K562 (cell line): Measurements from ENCODE around the gene WLS. TPM values are rescaled to one million over a fixed set of nuclear protein-coding genes. Genes with fewer than 3 reads are reported as not detected.

Source experiments
- ATAC-seq: fragments of 200-7000 bp; cut with Tn5 transposase; 3 replicates; pipeline ENCODE4 v1.9.1; 2020; ENCODE audit warnings: moderate library complexity
- BruUV-seq: library from RNA; stranded (reverse); fragments of 400-500 nt; replicated peaks from 2 replicates; lab custom pipeline; 2021; lab: Mats Ljungman, UMichigan
- CTCF ChIA-PET: fragments of 300-600 bp; formaldehyde crosslinking; extraction: SDS; loops from one replicate; lab custom pipeline; 2021; ENCODE audit warnings: low intra/inter-chr PET ratio; lab: Yijun Ruan, JAX
- POLR2A ChIA-PET: fragments of 300-600, 350-650 bp; sonication (Branson Sonifier 250); formaldehyde crosslinking; extraction: SDS; loops from one replicate; lab custom pipeline; 2021; ENCODE audit warnings: antibody characterized with exemption, inconsistent platforms; lab: Yijun Ruan, JAX
- DNase-seq, 4 experiments: peaks; one replicate each; pipeline versions ENCODE4 v3.0.0 to v3.0.0-alpha.2; 2011 to 2018; ENCODE audit warnings: low spot score in 3 of 4, mixed read lengths in 3 of 4; ENCODE audit errors: extremely low read depth in 1 of 4
- FAIRE-seq: peaks from 2 replicates; lab custom pipeline; 2011; peaks lifted over from hg19 to GRCh38; lab: Jason Lieb, UNC
- H2AFZ ChIP-seq: 2 replicates; pipeline ENCODE4 v1.6.0; 2011; ENCODE audit warnings: low read depth, low read length, control low read depth, inconsistent platforms
- H3K27ac ChIP-seq: fragments of 200-600 bp; 3 replicates; pipeline ENCODE4 v1.8.0; 2011; ENCODE audit warnings: low read depth, mild to moderate bottlenecking, control low read depth, inconsistent platforms, low read length, moderate library complexity, mixed read lengths; ENCODE audit errors: extremely low read depth
- H3K27me3 ChIP-seq, 2 experiments: fragments of 300-600 bp in 1 of 2; 2 replicates in 1 of 2; 3 replicates in 1 of 2; pipeline versions ENCODE4 v1.6.0 to v1.8.0; 2011; ENCODE audit warnings: inconsistent platforms in 2 of 2, low read length in 2 of 2, mild to moderate bottlenecking in 1 of 2, mixed read lengths in 1 of 2, moderate library complexity in 1 of 2; ENCODE audit not compliant: control insufficient read depth in 2 of 2, insufficient read depth in 2 of 2
- H3K36me3 ChIP-seq: fragments of 300-600 bp; 3 replicates; pipeline ENCODE4 v1.8.0; 2011; ENCODE audit warnings: mild to moderate bottlenecking, low read length, inconsistent platforms; ENCODE audit not compliant: control insufficient read depth, insufficient read depth
- H3K4me1 ChIP-seq, 2 experiments: fragments of 200-600 bp in 1 of 2; replicated peaks in 1 of 2; 2 replicates in 1 of 2; 3 replicates in 1 of 2; pipeline versions ENCODE4 v1.5.1 to v1.8.0; 2011; ENCODE audit warnings: inconsistent platforms in 2 of 2, low read length in 2 of 2, mild to moderate bottlenecking in 1 of 2, mixed read lengths in 1 of 2, moderate library complexity in 1 of 2; ENCODE audit not compliant: control insufficient read depth in 2 of 2, insufficient read depth in 2 of 2
- H3K4me2 ChIP-seq: 2 replicates; pipeline ENCODE4 v1.6.1; 2011; ENCODE audit warnings: low read length, control low read depth, inconsistent platforms, mixed read lengths; ENCODE audit not compliant: insufficient read depth
- H3K4me3 ChIP-seq: fragments of 200-600 bp; sonication (generic), shearing (Covaris generic); 2 replicates; pipeline ENCODE4 v1.5.1; 2016; ENCODE audit warnings: control low read depth, inconsistent platforms
- H3K79me2 ChIP-seq: fragments of 200-600 bp; 3 replicates; pipeline ENCODE4 v1.8.0; 2011; ENCODE audit warnings: low read length, inconsistent platforms; ENCODE audit not compliant: control insufficient read depth, insufficient read depth
- H3K9ac ChIP-seq, 2 experiments: 2 replicates each; pipeline versions ENCODE4 v1.6.0 to v1.6.1; 2011; ENCODE audit warnings: low read depth in 2 of 2, low read length in 2 of 2, control low read depth in 1 of 2, inconsistent platforms in 1 of 2, mild to moderate bottlenecking in 1 of 2, mixed read lengths in 1 of 2; ENCODE audit not compliant: insufficient read depth in 1 of 2
- H3K9me1 ChIP-seq: one replicate; pipeline ENCODE4 v1.6.0; 2011; ENCODE audit warnings: inconsistent platforms, mild to moderate bottlenecking, low read length, moderate library complexity; ENCODE audit not compliant: control insufficient read depth, insufficient read depth
- H3K9me3 ChIP-seq: replicated peaks from 2 replicates; pipeline ENCODE4 v1.5.1; 2011; ENCODE audit warnings: low read depth, low read length, inconsistent platforms; ENCODE audit not compliant: control insufficient read depth, insufficient read depth
- H4K20me1 ChIP-seq: replicated peaks from 2 replicates; pipeline ENCODE4 v1.6.1; 2011; ENCODE audit warnings: low read length, inconsistent platforms, mixed read lengths; ENCODE audit not compliant: control insufficient read depth, insufficient read depth
- CCNT2 ChIP-seq: IDR thresholded peaks from 2 replicates; pipeline ENCODE4 v1.6.1; 2011; ENCODE audit warnings: borderline replicate concordance, low read depth, mild to moderate bottlenecking, moderate library complexity, mixed read lengths, low read length; ENCODE audit not compliant: insufficient read length; ENCODE audit errors: extremely low read depth
- CREBBP ChIP-seq: IDR thresholded peaks from one replicate; pipeline ENCODE4 v1.6.1; 2012; ENCODE audit warnings: low read depth, mild to moderate bottlenecking, control low read depth, inconsistent platforms, low read length
- EGR1 ChIP-seq: fragments of 450-650 bp; conservative IDR thresholded peaks from 2 replicates; pipeline ENCODE4 v1.6.1; 2017; ENCODE audit warnings: mild to moderate bottlenecking
- GTF2F1 ChIP-seq: IDR thresholded peaks from 2 replicates; pipeline ENCODE4 v1.6.1; 2011; ENCODE audit warnings: low read depth, low read length, improper control_type of control experiment
- RBFOX2 ChIP-seq: fragments of 200-400 bp; formaldehyde crosslinking; IDR thresholded peaks from 2 replicates; pipeline ENCODE4 v1.6.1; 2017; ENCODE audit warnings: low read depth, mild to moderate bottlenecking, low read length, moderate library complexity
- SLC30A9 ChIP-seq: fragments of 250-450 bp; sonication (Bioruptor Pico); IDR thresholded peaks from 2 replicates; pipeline ENCODE4 v1.8.0; 2022; ENCODE audit warnings: mild to moderate bottlenecking, moderate library complexity
- TOE1 ChIP-seq, 2 experiments: fragments of 450-650 bp in 1 of 2; sonication (generic) in 1 of 2; formaldehyde crosslinking in 1 of 2; IDR thresholded peaks; 2 replicates each; pipeline versions ENCODE4 v1.7.1 to v1.8.0; 2016 to 2022; ENCODE audit warnings: borderline replicate concordance in 2 of 2, mild to moderate bottlenecking in 2 of 2, antibody characterized with exemption in 1 of 2, inconsistent platforms in 1 of 2, low read depth in 1 of 2, missing genetic modification reagents in 1 of 2, moderate library complexity in 1 of 2
- ZNF24 ChIP-seq: fragments of 450-650 bp; IDR thresholded peaks from 2 replicates; pipeline ENCODE4 v1.6.1; 2016
- ZNF3 ChIP-seq: fragments of 250-450 bp; sonication (Bioruptor Pico); IDR thresholded peaks from 2 replicates; pipeline ENCODE4 v1.5.0; 2021; ENCODE audit warnings: mild to moderate bottlenecking, moderate library complexity
- ZNF436 ChIP-seq: fragments of 250-450, 450-650 bp; sonication (Bioruptor Pico); formaldehyde crosslinking; IDR thresholded peaks from 2 replicates; pipeline ENCODE4 v1.7.0; 2020; ENCODE audit warnings: mild to moderate bottlenecking
- WGBS: fragments of 100-300 bp; shearing (Covaris generic); methylation state at CpG from one replicate; pipeline ENCODE4 v1.1.6; 2016; ENCODE audit warnings: low coverage, mixed read lengths; ENCODE audit not compliant: insufficient coverage; ENCODE audit errors: missing lambda C conversion rate; 5-methylcytosine and 5-hydroxymethylcytosine counted together
- in situ Hi-C: fragments of 300-500 bp; cut with MboI; formaldehyde crosslinking; loops from 4 replicates; pipeline ENCODE4 v1.15.0; 2018; ENCODE audit warnings: inconsistent platforms, mixed read lengths
- intact Hi-C: fragments of 100-400 bp; cut with micrococcal nuclease; formaldehyde crosslinking; loops from 2 replicates; pipeline ENCODE4 v1.14.2; 2022
- polyA plus RNA-seq, 8 experiments: library from polyadenylated mRNA; depleted of rRNA in 4 of 8; stranded (reverse) in 5 of 8; unstranded in 3 of 8; fragments of >200 nt; fragmentation: Nextera tagmentation in 2 of 8; fragmentation: Illumina TruSeq in 1 of 8; extraction: Ambion mirVana in 2 of 8; extraction: Trizol in 1 of 8; gene quantifications; 2 replicates each; pipeline versions ENCODE4 v1.2.1 to v1.2.3, GENCODE V29; 2011 to 2014; ENCODE audit warnings: inconsistent platforms in 1 of 8, missing spikeins in 1 of 8
- total RNA-seq, 7 experiments: library from RNA; depleted of rRNA in 6 of 7; stranded (reverse); fragments of >200 nt in 6 of 7; fragmentation: Illumina TruSeq in 2 of 7; extraction: Trizol in 2 of 7; gene quantifications; 2 replicates each; pipeline versions ENCODE4 v1.2.1 to v1.2.3, GENCODE V29; 2011 to 2021; ENCODE audit warnings: low replicate concordance in 1 of 7
- TF ChIP-seq, protein P1 (sequence below): fragments of 250-450 bp; sonication (Bioruptor Pico); IDR thresholded peaks from 2 replicates; pipeline ENCODE4 v1.5.1; 2021; ENCODE audit warnings: mild to moderate bottlenecking
- TF ChIP-seq, protein P2 (sequence below): fragments of 450-650 bp; formaldehyde crosslinking; IDR thresholded peaks from 2 replicates; pipeline ENCODE4 v1.4.0; 2020; ENCODE audit warnings: mild to moderate bottlenecking, moderate library complexity
- TF ChIP-seq, protein P3 (sequence below), 2 experiments: fragments of 450-650 bp; IDR thresholded peaks; 2 replicates each; pipeline ENCODE4 v1.6.1; 2018; ENCODE audit warnings: mild to moderate bottlenecking in 2 of 2, low read depth in 1 of 2; ENCODE audit not compliant: partially characterized antibody in 2 of 2
- TF ChIP-seq, protein P4 (sequence below): fragments of 250-450 bp; sonication (Bioruptor Pico); IDR thresholded peaks from 2 replicates; pipeline ENCODE4 v1.8.0; 2021; ENCODE audit warnings: moderate library complexity, mild to moderate bottlenecking, inconsistent platforms

Gene WLS
- total and polyA plus RNA-seq, 9 of the 15 experiments (the other 6 are each of a cell fraction or from before 2014, with no cell fraction given) = 0.47 TPM; not detected in 8

DNA sequence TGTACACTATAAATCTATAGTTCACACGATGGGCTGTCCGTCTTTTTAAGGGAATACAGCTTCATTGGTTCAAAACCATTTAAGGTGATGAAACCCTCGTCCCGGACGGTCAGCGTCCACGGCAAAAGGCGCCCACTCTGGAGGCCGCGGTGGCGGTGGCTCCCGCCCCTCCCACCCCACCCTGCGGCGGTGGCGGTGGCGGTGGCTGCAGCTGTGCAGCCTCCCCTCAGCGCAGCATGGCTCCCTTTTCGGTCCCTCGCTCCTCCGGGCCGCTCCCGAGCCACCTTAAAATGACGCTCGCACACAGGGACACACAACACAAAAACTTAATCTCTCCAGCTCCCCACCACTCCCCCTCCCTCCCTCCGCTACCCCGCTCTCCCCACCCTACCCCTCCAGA is 69.1 kb downstream of the WLS start:
- Histone ChIP-seq H2AFZ (no peak overlapping the region), H3K4me2 (no peak overlapping the region), H3K4me3 (no peak overlapping the region), H3K36me3 (no peaks in the 10 kb centered on the region), H3K9me1 (no peaks in the 10 kb centered on the region), H3K27me3 (peaks cover 4 to 13% of the 10 kb centered on the region in 2 experiments; a peak in 2 of 5 replicates), H4K20me1 (no peaks in the 10 kb centered on the region; the same call in 1 of the 2 replicates), H3K79me2 (no peaks in the 10 kb centered on the region), H3K27ac (no peak overlapping the region), H3K9ac (no peak overlapping the region), H3K4me1 (peaks cover 0 to 3% of the 10 kb centered on the region in 2 experiments; a peak in 1 of 5 replicates), H3K9me3 (no peaks in the 10 kb centered on the region)
- no peak for FAIRE-seq
- no peak for DNase-seq
- intact Hi-C loops = loop anchor here (1.0 to 2.0 kb wide), 2 partner anchors 158 to 180 kb away; no protein-coding TSS in a partner anchor
- CTCF ChIA-PET = interaction anchor here (1.5 kb wide), 1 partner anchor 180 kb away, joined by 3 read pairs; no protein-coding TSS in a partner anchor
- no TSS peak for BruUV-seq
- in situ Hi-C loops = no loop called here
- peak; percentile 28; the same call in 1 of the 3 replicates for ATAC-seq
- 22% methylated on average over 16 of the region's 26 CpGs for WGBS
- POLR2A ChIA-PET = no interaction called here
- TF ChIP-seq SLC30A9 (CRISPR knock-in tag) (no peak), ZNF24 (no peak), RBFOX2 (no peak), CCNT2 (no peak), GTF2F1 (no peak), ZNF3 (CRISPR knock-in tag) (no peak), EGR1 (no peak), ZNF436 (CRISPR knock-in tag) (no peak), CREBBP (no peak), TOE1 (IDR thresholded peaks at IDR 0.05; ENCODE audit: borderline replicate concordance) (no peak), TOE1 (CRISPR knock-in tag; IDR thresholded peaks at IDR 0.05; ENCODE audit: borderline replicate concordance, low read depth) (no peak)
- TF ChIP-seq, protein P1, sequence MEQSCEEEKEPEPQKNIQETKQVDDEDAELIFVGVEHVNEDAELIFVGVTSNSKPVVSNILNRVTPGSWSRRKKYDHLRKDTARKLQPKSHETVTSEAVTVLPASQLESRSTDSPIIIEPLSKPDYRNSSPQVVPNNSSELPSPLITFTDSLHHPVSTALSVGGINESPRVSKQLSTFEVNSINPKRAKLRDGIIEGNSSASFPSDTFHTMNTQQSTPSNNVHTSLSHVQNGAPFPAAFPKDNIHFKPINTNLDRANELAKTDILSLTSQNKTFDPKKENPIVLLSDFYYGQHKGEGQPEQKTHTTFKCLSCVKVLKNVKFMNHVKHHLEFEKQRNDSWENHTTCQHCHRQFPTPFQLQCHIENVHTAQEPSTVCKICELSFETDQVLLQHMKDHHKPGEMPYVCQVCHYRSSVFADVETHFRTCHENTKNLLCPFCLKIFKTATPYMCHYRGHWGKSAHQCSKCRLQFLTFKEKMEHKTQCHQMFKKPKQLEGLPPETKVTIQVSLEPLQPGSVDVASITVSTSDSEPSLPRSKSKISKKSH = no peak
- TF ChIP-seq, protein P2, sequence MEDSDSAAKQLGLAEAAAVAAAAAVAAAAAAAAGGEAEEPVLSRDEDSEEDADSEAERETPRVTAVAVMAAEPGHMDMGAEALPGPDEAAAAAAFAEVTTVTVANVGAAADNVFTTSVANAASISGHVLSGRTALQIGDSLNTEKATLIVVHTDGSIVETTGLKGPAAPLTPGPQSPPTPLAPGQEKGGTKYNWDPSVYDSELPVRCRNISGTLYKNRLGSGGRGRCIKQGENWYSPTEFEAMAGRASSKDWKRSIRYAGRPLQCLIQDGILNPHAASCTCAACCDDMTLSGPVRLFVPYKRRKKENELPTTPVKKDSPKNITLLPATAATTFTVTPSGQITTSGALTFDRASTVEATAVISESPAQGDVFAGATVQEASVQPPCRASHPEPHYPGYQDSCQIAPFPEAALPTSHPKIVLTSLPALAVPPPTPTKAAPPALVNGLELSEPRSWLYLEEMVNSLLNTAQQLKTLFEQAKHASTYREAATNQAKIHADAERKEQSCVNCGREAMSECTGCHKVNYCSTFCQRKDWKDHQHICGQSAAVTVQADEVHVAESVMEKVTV (CRISPR knock-in tag) = no peak
- TF ChIP-seq, protein P3, sequence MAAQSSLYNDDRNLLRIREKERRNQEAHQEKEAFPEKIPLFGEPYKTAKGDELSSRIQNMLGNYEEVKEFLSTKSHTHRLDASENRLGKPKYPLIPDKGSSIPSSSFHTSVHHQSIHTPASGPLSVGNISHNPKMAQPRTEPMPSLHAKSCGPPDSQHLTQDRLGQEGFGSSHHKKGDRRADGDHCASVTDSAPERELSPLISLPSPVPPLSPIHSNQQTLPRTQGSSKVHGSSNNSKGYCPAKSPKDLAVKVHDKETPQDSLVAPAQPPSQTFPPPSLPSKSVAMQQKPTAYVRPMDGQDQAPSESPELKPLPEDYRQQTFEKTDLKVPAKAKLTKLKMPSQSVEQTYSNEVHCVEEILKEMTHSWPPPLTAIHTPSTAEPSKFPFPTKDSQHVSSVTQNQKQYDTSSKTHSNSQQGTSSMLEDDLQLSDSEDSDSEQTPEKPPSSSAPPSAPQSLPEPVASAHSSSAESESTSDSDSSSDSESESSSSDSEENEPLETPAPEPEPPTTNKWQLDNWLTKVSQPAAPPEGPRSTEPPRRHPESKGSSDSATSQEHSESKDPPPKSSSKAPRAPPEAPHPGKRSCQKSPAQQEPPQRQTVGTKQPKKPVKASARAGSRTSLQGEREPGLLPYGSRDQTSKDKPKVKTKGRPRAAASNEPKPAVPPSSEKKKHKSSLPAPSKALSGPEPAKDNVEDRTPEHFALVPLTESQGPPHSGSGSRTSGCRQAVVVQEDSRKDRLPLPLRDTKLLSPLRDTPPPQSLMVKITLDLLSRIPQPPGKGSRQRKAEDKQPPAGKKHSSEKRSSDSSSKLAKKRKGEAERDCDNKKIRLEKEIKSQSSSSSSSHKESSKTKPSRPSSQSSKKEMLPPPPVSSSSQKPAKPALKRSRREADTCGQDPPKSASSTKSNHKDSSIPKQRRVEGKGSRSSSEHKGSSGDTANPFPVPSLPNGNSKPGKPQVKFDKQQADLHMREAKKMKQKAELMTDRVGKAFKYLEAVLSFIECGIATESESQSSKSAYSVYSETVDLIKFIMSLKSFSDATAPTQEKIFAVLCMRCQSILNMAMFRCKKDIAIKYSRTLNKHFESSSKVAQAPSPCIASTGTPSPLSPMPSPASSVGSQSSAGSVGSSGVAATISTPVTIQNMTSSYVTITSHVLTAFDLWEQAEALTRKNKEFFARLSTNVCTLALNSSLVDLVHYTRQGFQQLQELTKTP (IDR thresholded peaks at IDR 0.05; ENCODE audit: low read depth in 1 of 2, partially characterized antibody in 2 of 2) = no peak
- TF ChIP-seq, protein P4, sequence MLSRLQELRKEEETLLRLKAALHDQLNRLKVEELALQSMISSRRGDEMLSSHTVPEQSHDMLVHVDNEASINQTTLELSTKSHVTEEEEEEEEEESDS (CRISPR knock-in tag) = no peak
